Embryonic facial prominence (tissue), 1 donor: ENCODE results near the gene OSCP1.
A peak's percentile ranks its signal among the peaks of the same experiment; 100 is the strongest.
"Not testable (repeated sequence)": the region's sequence is repeated elsewhere in the genome, so short reads cannot be mapped to it uniquely, and the experiment has no call there.

Source experiments
- DNase-seq: peaks from one replicate; pipeline ENCODE4 v3.0.0-alpha.2; 2016; ENCODE audit errors: extremely low spot score

Gene OSCP1

GRCh38 chr1:36450270-36450918 lies at the start of gene OSCP1:
OSCP1 (minus strand) TSS chr1:36450451; CDS start chr1:36450369, 82 bp downstream.
- peak; percentile 94 for DNase-seq

DNA sequence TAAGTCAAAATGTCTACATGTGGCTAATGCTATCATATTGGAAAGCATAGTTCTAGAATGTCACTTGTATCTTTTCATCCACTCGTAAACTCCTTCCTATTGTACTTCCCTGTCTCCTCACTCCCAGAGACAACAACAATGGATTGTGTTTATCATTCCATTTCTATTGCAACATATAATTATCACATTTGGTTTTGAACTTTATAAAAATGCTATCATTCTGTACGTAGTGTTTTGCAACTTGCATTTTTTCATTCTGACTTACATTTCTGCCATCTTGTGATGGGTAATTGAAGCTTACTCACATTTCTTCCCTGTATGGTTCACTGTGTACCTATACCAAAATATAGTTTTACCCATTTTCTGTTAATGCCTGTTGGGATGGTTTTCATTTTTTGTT lies 47.0 kb upstream of the OSCP1 start:
- DNase-seq = no peak

DNA sequence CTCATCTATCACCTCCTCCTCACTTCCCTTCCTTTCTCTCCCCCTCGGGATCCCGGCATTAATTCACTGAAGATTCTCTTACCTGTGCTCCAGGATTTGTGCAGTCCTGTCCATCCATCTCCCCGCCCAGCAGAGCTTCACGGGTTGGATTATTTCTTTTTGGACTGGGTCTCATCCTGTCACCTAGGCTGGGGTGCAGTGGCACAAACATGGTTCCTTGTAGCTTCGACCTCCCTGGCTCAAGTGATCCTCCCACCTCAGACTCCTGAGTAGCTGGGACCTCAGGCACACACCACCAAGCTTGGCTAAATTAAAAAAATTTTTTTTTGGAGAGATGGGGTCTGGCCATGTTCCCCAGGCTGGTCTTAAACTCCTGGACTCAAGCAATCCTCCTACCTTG lies 44.7 kb upstream of the OSCP1 start:
- DNase-seq = no peak

DNA sequence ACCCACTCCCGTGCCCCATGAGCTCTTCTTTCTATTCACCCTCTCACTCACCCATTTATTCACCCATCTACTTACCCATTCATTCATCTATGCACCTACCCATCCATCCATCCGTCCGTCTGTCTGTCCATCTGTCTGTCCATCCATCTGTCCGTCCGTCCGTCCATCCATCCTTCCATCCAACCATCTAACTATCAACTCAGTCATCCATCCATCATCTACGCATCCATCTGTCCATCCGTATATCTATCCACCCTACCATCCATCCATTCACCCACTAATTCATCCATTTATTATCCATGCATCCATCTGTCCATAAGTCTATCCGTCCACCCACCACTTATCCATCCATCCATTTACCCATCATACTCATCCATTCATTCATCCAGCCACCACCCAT lies 43.3 kb upstream of the OSCP1 start:
- no peak for DNase-seq

- no peak for DNase-seq
These were observed 42.2 kb upstream of the OSCP1 start for GRCh38 chr1:36492491-36492890.

GRCh38 chr1:36489258-36490051 lies 39.2 kb upstream of the OSCP1 start:
- DNase-seq = not testable (repeated sequence)

- no peak for DNase-seq
These were observed 37.7 kb upstream of the OSCP1 start for GRCh38 chr1:36487906-36488305.

- not testable (repeated sequence) for DNase-seq
These were observed 37.1 kb upstream of the OSCP1 start for GRCh38 chr1:36487336-36487725.

DNA sequence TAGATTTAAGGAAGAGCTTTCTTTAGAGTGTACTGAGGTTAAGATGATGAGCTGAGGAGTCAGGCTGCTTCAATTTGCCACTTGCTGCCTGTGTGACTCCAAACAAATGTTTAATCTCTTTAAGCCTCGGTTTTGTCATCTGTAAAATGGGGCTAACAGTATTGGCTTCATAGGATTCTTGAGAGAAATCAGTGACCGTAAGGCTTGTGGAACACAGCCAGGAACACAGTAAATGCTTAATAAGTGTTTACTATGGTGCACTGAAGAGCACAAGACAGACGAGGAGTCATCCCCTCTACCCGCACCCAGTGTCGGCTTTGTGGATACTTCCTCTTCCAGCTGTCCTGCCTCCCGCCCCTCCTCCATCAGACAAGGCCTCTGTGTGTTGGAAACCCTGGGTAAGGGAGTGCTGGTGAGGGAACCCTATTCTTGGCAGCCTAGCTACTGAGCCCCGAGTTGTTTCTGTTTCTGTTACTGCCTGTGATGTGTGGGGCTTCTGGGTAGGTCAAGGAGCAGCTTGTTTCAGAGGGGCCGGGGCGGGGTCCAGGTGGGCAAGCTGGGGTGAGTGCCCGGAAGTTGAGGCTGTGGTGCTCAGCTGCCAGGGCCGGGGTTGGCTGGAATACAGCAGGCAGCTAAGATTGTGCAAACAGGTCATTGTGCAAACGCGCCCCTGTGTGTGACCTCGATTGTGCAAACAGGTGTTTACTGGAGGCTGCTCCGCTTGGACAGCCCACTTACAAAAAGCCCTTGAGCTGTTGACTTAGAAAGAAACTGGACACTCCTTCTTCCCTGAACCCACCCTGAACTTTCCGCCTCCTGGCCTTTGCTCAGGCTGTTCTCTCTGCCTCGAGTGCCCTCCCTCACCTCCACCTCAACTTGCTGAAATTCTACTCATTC lies 36.4 kb upstream of the OSCP1 start:
- no peak for DNase-seq

DNA sequence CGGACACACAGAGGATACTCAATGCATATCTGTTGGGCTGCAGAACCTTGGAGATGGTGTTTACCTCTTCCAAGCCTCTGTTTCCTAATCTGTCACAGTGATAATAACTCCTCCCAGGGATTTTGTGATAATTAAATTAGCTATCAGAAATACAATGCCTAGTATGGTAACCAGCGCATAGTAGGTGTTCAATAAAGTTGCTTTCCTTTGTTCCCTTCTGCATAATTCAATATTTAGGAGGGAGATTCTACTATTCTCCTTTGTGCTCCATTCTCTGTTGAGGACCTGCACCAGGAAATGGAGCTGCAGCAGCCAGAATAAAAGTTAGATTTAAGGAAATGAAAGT lies 35.8 kb upstream of the OSCP1 start:
- no peak for DNase-seq

- no peak for DNase-seq
These were observed 33.8 kb upstream of the OSCP1 start for GRCh38 chr1:36484099-36484498.

- DNase-seq = no peak
These were observed 32.6 kb upstream of the OSCP1 start, which contains the start of gene CSF3R for GRCh38 chr1:36482724-36483388. CSF3R (minus strand) TSS chr1:36482913; CDS start chr1:36479496, 3,417 bp downstream.

DNA sequence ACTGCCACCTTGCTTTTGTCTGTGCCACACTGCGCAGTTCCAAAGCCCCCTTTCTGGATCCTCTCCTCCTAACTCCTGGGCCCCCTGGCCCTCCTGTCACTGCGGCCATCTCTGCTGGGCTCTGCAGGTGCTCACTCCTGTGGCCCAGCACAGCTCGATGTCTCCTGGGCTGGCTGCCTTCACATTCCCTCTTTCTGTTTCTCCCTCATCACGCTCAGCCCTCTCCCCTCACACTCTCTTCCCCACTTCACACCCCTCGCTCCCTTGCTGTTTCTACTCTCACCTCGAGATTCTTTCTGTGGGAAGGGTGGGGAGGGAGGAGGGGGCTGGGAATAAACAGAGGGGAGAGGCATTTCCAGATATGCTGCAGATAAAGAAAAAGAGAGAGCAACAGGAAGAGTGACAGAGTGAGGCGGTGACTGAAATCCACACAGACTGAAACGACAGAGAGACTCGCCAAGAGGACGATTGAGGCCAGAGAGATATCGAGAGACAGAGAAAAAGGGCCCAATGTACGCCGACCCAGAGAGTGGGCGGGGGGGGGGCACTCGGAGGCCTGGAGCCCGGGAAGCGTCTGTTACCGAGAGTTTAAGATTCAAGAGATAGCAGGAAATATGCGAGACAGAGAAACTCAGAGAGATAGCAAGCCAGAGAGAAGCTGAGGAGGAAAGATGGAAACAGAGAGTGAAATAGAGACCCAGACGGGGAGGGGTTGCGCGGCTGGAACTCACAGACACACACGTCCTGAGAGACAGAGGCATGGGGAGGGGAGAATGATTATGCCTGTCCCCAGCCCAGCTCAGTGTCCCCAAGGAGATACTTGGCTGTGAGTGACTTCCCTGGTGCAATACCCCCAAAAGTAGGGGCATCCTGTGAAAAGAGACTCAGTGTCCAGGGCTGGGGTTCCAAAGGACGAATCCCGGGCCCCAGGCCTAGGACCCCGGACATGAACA lies 31.8 kb upstream of the OSCP1 start:
- no peak for DNase-seq

- DNase-seq = no peak
These were observed 30.8 kb upstream of the OSCP1 start for GRCh38 chr1:36481091-36481490.

GRCh38 chr1:36480161-36480560 lies 29.9 kb upstream of the OSCP1 start:
- DNase-seq = no peak

- no peak for DNase-seq
These were observed 29.3 kb upstream of the OSCP1 start for GRCh38 chr1:36479505-36480051.

DNA sequence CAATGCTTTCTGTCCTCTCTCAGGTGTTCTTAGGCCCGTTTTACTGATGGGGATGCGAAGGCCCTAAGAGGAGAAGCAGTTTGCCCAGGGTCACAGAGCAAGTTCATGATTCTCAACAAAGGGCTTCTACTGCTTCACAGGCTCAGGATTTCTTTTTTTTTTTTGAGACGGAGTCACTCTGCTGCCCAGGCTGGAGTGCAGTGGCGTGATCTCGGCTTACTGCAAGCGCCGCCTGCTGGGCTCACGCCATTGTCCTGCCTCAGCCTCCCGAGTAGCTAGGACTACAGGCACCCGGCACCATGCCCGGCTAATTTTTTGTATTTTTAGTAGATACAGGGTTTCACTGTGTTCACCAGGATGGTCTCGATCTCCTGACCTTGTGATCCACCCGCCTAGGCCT lies 27.4 kb upstream of the OSCP1 start:
- not testable (repeated sequence) for DNase-seq

DNA sequence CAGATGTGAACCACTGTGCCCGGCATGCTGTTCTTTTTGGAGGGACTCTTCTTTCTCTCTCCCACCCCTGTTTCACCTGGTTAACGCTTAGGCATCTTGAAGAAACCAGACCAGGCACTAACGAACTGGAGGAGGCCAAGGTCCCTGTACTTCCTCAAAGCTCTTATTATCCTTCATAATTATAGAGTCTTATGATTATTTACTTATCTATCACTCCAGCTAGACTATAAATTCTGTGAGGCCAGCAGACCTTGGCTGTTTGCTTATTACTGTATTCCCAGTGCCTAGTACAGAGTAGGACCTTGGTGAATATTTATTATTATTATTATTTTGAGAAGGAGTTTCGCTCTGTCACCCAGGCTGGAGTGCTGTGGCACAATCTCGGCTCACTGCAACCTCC lies 26.7 kb upstream of the OSCP1 start:
- DNase-seq = no peak

- no peak for DNase-seq
These were observed 25.8 kb upstream of the OSCP1 start for GRCh38 chr1:36475910-36476604.

GRCh38 chr1:36475341-36475740 lies 25.1 kb upstream of the OSCP1 start:
- DNase-seq = no peak
